Right hindlimb (tissue), 1 donor: Measurements from ENCODE around the gene LIMK2.
"Not testable (repeated sequence)": the region's sequence is repeated elsewhere in the genome, so short reads cannot be mapped to it uniquely, and the experiment has no call there.

Source experiments
- DNase-seq: peaks from one replicate; pipeline ENCODE4 v3.0.0-alpha.2; 2018

Gene LIMK2

DNA sequence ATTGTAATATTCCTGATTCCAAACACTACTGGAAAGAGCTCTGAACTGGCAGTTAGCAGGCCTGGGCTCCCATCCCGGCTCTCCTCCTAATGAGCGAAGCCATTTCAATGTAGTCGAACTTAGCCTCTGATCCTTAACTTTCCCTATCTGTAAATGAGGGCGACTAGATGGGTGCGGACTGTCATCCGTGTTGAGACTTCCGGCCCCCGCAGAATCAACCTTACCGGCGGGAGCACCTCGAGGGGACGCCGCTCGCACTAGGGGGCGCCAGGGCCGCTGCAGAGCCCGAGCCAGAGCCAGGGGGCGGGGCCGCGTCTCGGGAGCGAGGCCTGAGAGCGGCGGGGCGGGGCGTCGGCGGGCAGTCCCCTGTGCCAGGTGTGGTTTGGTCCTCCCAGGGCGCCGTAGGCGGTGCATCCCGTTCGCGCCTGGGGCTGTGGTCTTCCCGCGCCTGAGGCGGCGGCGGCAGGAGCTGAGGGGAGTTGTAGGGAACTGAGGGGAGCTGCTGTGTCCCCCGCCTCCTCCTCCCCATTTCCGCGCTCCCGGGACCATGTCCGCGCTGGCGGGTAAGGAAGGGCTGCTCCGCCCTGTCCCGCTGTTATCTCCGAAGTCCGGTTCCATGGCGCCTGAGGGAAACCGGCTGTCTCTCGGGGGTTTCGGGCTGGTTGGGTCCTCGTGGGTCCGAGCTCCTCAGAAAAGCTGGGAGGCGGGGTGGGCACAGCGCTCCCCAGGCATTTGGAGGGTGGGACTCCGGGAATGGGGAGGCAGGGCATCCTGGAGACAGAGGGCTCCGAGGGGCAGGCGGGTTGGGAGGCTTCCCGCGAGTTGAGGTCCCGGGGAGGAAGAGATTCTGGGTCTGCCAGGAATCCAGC, at the start of gene LIMK2:
Gene LIMK2, plus strand, starts transcription at position 437 of the 869 bp plus-strand sequence. Its CDS starts 111 bp downstream, at position 548.
- peak; percentile 93 for DNase-seq

DNA sequence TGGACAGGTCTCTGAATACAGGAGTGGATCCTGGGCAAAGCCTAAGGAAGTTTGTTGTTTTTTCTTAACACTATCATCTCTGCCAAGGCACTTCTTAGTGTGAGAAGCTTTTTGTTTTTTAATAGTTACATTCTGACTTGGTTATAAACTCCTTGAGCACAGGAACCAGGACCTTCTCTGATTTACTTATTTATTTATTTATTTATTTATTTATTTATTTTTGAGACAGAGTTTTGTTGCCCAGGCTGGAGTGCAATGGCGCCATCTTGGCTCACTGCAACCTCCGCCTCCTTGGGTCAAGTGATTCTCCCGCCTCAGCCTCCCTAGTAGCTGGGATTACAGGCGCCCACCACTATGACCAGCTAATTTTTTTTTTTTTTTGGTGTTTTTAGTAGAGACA, 41.1 kb upstream of the LIMK2 start:
- no peak for DNase-seq

DNA sequence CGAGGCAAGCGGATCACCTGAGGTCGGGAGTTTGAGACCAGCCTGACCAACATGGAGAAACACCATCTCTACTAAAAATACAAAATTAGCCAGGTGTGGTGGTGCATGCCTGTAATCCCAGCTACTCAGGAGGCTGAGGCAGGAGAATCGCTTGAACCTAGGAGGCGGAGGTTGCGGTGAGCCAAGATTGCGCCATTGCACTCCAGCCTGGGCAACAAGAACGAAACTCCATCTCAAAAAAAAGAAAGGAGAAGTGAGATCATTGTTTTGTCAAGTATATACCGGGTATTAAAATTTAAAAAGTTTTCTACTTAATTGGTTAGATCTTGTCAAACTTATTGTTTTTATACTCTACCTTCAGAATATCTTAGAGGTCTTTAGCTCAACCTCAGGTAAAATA, 40.4 kb upstream of the LIMK2 start:
- DNase-seq: not testable (repeated sequence)

DNA sequence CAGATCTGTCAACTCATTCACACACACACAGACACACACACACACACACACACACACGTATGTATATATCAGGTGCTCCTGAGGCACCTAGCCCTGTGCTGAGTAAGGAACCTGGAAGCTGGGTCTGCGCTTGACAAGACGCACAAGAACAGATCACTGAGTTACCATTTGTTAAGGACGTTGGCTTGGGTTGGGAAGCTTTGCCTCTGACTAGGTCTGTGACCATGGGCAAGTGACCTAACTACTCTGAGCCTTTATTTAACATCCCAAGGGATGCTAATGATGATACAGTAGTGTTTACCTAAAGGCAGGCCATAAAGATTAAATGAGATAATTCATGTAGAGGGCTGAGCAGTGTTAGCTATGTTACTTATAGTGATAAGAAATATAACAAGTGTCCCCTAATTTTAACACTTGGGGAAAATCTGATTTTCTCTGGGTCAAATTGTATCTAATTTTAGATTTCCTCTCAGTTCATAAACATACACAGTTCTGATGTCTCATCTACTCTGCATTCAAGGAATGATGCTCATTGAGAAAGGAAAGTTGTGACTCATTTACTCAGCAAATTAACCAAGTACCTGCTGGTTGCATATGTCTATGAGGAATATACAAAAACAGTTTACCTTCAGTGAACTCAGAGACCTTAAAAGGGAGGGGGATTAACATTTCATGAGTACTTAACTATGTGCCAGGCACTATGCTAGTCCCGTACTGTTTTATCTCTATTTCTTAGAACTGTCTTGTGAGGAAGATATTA, 38.5 kb upstream of the LIMK2 start:
- no peak for DNase-seq

DNA sequence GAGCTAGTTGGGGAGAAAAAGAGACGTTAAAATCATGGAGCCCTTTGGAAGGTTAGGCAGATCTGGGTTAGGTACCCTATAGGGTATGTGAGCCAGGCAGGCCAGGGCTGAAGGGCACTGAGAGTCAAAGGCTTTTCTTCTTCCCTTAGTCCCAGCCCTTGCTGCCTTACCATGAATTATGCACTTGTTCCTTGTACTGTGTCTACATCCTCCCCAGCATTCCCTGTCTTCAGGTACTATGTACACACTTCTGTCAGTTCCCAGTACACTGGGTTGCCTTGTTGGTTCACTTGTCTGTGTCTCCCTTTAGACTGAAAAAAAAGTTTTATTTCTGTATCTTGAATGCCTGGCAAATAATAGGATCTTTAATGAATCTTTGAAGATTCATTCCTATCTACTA, 35.2 kb upstream of the LIMK2 start:
- no peak for DNase-seq

DNA sequence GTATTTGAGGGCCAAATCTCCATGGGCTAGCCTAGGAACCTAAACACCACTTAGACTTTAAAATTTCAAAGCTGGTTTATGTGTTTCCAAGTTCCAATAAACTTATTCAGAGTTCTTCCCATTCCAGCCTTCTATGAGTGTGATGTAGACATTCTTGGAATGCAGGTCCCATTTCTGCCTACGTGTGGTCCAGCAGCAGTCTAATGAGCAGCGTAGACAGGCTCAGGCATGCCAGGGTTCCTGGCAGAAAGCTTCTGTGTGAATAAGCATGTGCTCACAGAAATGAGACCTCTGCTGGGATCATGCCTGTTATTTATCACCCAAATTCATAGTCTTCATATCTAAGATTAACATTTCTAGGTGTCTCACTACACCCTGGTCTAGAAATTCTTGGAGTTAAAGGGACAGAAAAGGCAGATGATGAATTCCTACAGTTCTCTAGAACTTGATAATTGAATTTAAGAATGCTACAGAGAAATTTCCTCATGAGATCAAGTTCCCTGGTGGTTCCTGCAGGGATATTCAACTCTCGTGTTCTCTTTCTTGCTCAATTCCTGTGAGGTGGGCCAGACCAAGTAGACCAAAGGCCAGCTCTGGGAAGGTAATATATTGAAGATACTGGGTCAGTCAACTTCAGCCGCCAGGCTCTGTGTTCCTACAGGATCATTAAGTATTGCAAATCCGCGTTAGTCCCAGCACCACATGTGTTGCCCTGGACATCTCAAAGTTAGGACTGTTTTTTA, 34.5 kb upstream of the LIMK2 start:
- no peak for DNase-seq

DNA sequence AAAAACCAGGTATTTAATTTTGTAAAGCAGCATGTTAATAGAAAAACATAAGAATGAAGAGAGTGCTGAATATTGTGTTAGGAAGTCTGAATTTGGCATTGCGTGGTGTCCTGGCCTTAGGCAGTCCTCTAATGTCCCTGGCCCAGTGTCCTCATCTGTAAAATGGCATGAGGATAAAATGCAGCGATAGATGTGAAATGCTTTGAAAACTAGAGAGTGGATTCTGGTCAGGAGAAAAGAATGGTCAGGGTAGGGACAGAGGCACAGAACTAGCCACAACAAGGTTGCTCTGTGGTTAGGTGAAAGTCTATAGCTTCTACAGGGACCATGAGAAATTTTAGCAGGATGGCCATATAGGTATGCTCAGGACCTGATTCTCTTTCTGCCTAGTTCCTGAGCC, 33.2 kb upstream of the LIMK2 start:
- DNase-seq: no peak

DNA sequence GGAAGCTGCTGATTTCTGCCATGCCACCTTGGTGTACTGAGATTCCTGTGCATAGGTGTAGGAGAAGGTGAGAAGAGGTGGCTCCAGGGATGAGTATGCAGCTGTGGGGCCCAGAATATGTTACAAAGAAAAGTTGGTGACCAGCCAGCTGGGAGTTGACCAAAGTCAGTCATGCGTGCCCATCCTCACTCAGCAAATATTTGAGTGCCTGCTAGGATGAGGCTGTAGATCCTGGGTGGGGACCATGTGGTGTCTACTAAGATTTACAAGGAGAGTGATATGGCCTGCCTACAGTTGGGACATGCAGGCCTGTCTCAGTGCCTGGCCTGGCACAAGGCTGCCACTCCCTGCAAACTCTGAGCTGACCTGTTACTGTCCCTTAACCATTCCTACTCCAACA, 32.8 kb upstream of the LIMK2 start:
- DNase-seq: no peak

DNA sequence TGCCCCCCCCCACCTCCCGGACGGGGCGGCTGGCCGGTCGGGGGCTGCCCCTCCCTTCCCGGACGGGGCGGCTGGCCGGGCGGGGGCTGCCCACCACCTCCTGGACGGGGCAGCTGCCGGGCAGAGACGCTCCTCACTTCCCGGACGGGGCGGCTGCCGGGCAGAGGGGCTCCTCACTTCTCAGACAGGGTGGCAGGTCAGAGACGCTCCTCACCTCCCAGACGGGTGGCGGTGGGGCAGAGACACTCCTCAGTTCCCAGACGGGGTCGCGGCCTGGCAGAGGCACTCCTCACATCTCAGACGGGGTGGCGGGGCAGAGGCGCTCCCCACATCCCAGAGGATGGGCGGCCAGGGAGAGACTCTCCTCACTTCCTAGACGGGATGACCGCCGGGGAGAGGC, 28.1 kb upstream of the LIMK2 start:
- no peak for DNase-seq

DNA sequence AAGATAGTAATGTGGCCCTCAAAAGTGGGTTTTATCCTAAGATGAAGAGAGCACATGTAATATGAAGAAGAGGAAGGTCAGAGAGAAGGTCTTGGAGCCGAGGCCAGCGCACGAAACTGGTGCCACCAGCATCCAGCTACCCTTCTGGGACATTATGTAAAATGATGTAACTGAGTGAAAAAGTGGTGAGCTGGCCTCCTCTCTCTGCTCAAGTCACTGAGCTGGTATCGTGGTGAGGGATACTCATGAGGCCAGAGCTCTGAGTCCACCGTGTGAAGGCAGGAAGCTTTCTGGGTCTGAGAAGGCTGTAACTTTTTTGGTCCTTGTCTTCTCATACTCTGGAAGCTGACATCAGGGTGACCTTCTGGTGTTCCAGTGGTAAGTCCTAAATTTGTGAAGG, 27.0 kb upstream of the LIMK2 start:
- DNase-seq: no peak

DNA sequence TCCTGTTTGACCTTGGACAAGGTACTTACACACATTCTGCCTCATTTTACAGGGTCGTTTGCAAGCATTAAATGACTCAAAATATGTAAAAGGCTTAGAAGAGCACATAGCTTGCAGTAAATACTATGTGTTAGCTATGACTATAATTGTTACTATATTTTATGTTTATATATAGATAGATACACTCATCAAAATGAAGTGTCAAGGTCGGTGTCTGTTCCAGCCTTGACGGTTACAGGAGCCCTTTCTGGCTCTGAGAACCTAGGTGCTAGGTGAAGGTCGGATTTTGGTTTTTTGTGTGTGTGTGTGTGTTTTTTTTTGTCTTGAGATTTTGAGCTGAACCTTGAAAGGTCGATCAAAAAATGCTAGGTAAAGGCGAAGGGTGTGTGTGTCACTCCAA, 24.5 kb upstream of the LIMK2 start:
- DNase-seq: no peak

DNA sequence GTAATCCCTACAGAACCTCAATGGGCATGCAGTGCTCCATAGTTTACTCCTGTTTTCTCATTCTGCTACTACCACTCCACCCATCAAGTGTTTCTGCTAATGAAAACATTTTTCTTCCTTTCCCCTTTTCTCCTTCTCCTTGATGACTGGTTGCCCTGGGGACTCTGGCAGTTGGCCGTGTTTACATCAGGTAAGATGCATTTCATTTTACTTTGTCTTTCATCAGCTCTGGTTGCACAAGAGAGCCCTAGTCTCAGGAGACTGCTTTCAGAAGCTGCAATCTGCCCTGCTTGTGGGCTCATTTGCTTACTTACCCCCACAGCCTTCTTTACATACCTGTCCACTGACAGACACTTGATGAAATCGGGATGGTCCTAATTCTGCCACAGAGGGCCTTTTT, 19.6 kb upstream of the LIMK2 start:
- DNase-seq: no peak

DNA sequence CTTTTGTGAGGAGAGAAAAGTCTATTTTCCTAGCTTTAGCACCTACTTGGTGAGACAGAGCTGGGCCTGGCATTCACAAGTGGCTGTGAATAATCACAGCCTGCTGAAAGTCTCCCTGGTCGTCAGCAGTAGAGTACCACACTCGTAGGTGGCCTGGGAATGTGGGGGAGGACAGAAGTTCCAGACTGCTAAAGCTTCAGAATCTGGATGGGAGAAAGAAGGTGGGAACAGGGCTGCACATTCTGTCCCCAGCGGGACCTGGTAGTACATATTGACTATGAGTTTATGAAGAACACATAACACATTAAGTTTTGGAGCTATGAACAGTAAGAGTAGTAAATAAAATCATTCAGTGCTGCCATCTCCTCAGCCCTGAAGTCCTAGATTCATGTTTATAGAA, 19.0 kb upstream of the LIMK2 start:
- no peak for DNase-seq

DNA sequence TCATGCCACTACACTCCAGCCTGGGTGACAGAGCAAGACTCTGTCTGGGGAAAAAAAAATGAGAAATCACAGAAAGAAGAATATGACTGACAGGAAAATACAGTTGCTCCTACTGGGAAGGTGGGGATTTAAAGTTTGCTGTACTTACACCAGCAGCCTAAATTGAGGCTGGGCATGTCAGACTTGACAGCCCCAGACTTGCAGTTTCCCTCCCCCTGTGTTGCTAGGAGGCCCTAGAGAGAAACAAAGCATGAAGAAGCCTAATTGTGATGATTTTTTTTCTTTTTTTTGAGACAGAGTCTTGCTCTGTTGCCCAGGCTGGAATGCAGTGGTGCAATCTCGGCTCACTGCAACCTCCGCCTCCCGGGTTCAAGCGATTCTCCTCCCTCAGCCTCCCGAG, 17.4 kb upstream of the LIMK2 start:
- DNase-seq: not testable (repeated sequence)

DNA sequence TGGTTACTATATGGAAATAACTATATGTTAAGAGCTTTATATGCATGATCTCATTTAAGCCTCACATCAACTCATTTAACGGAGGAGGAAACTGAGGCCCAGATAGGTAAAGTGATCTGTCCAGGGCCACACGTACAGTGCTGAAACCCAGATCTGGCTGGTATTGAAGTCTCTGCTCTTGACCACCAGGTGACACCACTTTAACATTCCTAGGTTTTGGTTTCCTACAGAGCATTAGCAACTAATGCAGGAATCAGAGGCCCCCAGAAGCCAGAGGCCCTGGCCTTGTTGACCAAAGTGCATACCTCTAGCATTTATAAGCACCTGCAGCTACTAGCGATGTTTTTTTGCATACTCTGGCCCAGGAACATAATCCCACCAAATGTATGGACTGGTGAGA, 12.9 kb upstream of the LIMK2 start:
- no peak for DNase-seq

DNA sequence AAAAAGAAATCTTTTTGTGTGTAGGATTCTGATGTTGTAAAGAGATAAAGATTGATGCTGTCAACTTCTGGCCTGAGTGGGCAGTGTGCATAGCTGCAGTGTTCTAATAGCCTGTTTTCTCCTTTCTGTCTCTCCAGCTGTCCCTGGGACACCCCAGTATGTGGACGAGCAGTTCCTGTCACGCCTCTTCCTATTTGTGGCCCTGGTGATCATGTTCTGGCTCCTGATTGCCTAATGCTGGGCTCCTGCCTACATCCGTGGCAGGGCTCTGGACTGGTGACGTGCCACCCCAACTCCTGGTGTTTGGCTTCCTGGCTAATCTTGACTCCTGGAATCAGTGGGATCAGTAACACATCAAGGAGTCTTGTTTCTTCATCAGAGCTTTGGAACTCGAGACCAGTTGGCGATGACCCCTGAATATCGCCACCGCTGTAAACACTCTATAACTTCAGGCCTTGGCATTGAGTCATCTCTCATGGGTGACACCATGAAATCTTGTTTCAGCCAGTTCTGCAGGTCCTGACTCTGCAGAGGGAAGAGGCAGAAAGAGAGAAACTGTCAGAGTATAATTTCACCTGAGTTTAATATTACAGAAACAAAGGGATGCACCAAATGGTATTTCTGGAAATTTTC, 7.6 kb upstream of the LIMK2 start:
- DNase-seq: not testable (repeated sequence)

DNA sequence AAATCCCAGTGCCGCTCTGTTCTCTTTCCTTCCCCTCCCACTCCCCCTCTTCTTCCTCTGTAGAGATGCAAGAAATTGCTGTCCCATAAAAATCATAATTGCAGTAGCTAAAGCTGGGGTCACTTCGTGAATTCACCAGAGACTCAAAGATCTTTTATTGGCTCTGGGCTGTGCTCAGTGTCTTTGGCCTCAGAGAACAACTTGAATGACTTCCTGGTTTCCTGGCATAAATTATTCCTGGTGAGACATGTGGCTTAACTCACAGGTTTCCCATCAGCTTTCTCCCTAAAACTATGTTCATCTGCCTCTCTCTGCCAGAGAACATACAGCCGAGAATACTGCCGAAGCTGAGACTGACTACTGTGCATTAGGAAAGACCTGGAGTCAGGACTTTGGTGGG, 7.0 kb upstream of the LIMK2 start:
- DNase-seq: not testable (repeated sequence)

DNA sequence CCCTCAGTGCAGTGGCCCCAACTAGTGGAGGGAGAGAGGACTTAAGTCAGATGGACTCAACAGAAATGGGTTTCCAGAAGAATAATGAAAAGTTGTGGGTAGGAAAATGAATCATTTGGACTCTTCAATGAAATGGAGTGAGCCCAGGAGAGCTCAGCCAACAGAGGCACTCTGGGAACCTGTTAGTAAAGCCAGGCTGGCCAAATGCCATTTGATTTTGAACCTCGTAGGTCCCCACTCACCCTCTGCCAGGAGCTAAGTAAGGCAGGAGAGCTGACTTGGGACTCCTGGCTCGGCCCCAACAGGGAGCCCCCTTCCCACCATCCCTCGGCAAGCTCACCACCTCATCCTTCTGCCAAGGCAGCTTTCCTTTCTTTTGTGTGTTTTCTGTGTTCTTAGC, 5.6 kb upstream of the LIMK2 start:
- not testable (repeated sequence) for DNase-seq

DNA sequence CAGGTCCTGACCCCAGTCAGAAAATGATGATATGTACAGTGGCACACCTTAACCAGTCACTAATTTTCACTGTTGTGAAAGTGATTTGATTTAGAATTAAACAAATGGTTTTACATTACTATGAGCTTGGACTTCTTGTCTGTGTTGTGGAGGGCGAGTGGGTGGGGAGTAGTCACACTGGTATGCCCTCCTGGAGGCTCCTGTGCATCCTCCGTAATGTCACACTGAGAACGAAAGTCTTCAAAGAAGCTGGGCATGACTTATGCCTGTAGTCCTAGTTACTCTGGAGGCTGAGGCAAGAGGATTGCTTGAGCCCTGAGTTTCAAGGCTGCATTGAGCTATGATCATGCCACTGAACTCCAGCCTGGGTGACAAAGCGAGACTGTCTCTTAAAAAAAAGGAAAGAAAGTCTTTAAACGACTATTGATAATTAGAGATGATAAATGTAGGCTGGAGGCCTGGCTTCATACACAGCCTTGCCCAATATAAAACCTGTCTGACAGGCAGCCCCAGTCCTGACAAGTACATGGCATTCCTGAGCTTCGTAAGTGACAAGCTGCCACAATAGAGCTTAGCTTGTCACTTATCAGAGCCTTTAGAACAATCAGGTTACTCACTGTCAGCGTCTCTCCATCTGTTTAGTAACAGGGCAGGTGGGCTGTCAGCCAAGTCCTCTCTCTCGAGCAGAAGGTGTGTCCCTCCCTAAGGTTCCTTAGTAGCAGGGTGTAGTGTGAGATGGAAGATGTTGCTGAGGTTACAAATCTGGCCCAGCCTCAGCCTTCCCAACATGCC, 5.0 kb upstream of the LIMK2 start:
- no peak for DNase-seq

DNA sequence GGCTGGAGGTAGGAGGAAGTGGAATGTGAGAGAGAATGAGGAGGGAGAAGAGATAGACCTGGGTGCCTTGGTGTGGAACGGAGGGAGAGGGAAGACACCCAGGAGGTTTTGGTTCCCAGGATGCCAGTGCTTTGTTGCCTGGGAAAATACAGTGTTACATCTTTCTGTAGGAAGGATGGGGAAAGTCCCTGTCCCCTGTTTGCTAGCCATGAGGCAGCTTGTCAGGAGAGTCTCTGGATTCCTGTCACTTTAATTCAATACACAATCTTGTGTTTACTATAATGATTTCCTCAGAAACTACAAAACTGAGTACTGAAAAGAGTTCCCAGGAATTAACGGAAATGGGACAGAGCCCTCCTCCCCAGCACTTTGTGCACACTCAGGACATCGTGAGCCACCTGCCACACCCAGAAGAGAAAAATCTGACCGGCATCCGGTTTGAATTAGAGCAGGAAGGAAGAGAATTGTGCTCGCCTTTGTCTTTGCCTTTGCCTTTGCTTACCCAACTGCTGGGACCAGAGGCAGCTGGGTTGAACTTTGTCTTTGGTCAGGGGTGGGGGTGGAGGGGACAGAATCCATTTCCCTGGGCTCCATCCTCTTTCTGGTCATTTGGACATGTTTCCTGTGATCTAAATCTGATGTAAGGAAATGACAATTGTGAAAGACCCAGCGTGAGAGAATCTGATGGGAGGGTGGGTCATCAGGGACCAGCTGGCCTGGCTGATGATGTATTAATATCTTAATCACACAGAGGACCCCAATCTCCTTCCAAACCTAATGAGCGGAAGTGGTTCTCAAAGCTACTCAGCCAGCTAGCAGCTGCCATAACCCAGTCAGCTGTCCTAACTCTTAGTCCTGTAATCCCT, 1.3 kb upstream of the LIMK2 start:
- peak; percentile 40 for DNase-seq

DNA sequence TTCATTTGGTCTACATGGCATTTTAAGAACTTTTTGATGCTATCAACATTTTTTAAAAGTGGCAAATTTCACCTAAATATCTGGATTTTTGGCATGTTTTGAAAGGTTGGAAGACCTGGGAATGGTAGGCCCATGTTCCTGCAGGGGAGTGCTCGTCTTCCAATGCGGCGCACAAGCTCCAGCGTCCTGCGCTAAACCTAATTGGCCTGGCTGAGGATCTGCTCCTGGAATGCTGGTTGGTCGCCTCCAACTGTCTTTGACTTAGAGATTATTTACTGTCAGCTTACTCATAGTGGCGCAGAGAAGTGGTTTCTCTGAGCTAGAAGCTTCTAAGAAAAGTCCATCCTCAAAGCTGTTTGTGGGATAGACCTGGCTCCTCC, 626 bp upstream of the LIMK2 start:
- no peak for DNase-seq
